ENCODE measurements around the gene CDS2.

Gene CDS2

GRCh38 chr20:5153612-5154542 is 27.1 kb downstream of the CDS2 start:
- DNase-seq (ENCODE audit: low read depth): no peak

DNA sequence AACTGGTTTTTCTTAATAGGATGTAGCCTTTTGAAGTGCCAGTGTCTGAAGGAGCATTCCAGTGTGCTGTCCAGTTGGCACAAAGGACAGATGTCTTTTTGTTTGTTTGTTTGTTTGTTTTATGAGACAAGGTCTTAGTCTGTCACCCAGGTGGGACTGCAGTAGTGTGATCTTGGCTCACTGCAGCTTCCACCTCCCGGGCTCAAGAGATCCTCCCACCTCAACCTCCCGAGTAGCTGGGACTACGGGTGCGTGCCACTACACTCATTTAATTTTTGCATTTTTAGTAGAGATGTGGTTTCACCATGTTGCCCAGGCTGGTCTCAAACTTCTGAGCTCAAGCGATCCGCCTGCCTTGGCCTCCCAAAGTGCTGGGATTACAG is 27.7 kb downstream of the CDS2 start:
- DNase-seq (ENCODE audit: low read depth): no peak

DNA sequence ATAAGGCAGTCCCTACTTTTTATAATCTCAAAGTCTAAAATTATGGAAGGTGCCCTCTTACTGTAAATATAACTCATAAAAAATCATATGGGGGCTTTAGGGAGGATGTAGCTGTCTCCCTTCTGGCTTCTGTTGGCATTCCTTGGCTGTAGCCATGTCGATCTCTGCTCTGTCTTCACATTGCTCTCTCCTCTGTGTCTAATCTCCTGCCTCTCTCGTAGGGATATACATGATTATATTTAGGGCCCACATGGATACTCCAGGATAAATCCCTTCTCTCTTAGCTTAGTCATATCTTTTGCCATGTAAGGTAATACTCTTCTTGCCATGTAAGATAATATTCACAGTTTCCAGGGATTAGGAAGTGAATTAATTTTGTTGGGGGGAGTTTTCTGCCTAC is 28.6 kb downstream of the CDS2 start:
- DNase-seq (ENCODE audit: low read depth): no peak

- DNase-seq (ENCODE audit: low read depth): no peak
Measured at GRCh38 chr20:5156675-5157448, 30.1 kb downstream of the CDS2 start.

DNA sequence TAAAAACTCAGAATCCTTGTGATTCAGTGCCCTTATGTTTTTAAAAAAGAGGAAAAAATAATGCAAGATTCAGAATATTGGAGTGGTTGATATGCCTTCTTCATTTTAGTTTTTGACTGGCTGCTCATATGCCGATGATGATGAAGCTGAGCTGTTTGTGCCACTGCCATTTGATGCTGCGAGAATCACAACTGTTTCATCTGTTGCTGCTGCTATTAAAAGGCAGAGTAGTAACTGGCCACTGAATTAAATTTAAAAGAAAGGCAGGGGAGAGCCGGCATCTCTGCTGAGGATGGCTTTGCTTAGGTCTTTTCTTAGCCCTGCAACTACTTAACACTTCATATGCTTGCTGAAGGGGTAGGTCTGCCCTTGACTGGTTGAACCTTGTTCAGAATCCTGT is 33.1 kb downstream of the CDS2 start:
- DNase-seq (ENCODE audit: low read depth): no peak

DNA sequence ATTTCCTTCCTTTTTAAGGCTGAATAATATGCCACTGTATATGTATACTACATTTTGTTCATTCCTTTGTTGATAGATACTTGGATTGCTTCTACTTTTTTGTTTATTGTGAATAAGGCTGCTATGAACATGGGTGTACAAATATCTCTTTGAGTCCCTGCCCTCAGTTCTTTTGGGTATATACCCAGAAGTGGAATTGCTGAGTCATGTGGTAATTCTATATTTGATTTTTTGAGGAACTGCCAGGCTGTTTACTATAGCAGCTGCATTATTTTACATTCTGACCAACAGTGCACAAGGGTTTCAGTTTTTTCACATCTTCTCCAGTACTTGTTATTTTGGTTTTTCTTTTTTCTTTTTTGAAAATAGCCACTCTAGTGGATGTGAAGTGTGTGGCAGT is 34.1 kb downstream of the CDS2 start:
- DNase-seq (ENCODE audit: low read depth): no peak

- no peak for DNase-seq (ENCODE audit: low read depth)
Measured at GRCh38 chr20:5161536-5162164, 34.8 kb downstream of the CDS2 start.

GRCh38 chr20:5164645-5165625 is 38.1 kb downstream of the CDS2 start:
- no peak for DNase-seq (ENCODE audit: low read depth)

DNA sequence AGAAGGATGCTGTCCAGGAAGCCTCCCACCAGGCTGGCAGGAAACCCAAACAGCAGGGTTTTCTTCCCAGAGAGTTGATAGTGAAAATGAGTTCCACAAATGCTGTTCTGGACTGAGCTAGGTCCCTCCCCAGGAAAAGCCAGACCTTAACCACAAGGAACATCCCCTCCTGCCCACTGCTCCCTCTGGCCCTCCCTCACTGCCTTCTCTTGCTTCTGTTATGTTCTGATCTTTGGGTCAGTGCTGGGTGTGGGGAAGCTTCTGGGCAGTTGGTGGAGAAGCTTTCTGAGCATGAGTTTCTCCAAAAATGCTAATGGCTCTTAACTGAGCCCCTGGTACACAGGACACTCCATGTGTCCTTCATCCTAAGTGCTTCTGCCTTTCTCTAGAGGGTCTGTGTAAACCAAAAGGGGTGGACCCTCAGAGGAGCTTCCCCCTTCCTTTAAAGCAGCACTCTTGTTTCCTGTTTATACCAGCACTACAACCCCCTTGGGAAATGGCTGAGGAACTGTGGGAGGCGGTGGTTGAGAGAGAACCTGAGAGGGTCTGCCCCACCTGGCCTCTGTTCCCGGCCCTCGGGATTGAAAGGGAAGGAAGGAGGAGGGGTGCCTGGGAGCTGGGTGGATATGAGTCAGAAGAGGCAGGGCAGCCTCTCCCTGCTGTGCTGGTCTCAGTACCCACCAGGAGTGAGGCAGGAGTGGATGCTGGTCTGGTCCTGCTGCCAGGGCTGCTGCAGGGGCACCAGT is 42.0 kb downstream of the CDS2 start:
- peak; percentile 88 for DNase-seq (ENCODE audit: low read depth)

- DNase-seq (ENCODE audit: low read depth): no peak
Measured at GRCh38 chr20:5170341-5170740, 43.5 kb downstream of the CDS2 start.

DNA sequence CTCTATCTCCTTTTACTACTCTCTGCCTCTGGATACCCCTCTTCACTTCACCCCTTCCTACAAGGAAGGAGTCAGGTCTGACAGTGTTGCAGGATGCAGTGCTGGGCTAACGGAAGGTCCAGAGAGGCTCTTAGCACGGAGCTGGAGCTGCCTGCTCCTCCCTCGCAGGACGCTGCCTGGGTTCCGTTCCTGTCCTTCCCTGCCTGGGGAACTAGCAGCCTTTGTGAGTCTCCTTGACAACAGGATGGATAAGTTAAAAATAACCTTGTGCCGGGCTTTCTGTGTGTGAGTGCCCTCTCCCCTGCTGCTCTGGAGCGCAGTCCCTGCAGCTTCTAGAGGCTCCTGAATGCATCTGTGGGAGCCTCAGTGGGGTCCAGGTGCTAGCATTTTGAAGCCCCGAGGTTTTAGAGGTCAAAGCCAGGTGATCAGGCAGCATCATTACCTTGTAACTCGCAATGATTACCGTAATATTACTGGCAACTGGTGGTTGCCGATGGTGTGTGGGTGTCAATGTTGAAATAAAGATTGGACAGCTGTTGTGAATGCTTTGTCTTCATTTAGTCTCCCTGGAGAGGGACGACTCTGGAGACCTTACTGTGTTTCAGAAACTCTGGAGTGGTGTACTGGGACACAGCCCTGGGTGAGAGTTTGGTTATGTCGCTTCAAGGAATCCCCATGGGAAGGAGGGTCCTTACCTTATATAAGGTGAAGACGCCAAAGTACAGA is 44.4 kb downstream of the CDS2 start:
- no peak for DNase-seq (ENCODE audit: low read depth)

DNA sequence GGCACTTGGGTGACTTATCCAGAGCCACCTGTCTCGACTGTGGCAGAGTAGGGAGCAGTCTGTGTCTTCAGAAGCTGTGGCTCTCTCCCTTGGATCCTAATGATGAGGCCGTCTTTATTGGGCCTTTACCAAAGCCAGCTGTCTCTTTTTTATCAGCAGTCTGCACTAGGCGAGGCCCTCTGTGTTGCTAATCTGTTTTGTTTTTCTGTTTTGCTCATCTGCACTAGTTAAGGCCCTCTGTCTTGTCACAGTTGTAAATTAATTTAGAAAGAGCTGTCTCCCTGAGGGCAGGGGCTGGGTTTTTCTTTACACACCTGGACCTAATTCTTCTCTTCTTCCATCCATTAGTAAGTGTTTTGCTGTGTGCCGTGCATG is 45.0 kb downstream of the CDS2 start:
- no peak for DNase-seq (ENCODE audit: low read depth)

DNA sequence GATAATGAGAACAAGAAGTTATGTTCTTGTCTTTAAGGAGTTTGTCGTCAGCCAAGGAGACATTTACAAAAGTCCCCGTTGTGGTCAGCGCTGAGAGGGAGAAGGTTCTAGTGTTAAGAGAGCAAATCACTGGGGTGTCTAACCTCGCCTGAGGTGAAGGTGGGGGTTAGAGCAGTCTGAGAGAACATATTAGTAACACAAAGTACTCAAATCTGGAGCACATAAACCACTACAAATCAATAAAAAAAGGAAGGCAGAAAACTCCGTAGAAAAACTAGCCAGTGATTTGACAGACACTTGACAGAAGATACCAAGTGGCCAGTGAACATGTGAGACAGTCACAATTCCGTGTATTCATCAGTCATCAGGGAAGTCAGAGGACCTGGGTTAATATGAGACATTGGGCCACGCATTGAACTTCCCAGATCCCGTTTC is 45.4 kb downstream of the CDS2 start:
- no peak for DNase-seq (ENCODE audit: low read depth)

- no peak for DNase-seq (ENCODE audit: low read depth)
Measured at GRCh38 chr20:5172903-5173463, 46.2 kb downstream of the CDS2 start.

- peak; percentile 47 for DNase-seq (ENCODE audit: low read depth)
Measured at GRCh38 chr20:5173751-5174150, 46.9 kb downstream of the CDS2 start.

DNA sequence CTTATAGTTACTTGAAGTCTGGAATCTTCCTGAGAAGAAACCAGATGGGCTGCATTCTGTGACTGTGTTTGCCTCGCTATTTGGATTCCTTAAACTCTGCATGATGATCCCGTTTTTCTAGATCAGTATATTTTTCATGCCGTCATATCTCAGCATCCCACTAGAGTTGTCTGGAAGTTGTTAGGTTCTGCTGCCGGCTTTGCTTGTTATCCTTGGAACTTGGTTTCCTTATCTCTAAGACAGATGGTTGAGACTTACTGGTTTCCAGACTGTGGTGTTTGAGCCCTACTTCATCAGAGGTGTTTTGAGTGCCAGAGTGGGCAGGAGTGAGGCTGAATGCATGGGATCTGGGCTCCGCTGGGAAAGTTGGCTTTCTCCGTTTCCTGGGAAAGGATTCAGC is 50.3 kb downstream of the CDS2 start:
- DNase-seq (ENCODE audit: low read depth): no peak

GRCh38 chr20:5178046-5178445 is 51.2 kb downstream of the CDS2 start:
- DNase-seq (ENCODE audit: low read depth): no peak

DNA sequence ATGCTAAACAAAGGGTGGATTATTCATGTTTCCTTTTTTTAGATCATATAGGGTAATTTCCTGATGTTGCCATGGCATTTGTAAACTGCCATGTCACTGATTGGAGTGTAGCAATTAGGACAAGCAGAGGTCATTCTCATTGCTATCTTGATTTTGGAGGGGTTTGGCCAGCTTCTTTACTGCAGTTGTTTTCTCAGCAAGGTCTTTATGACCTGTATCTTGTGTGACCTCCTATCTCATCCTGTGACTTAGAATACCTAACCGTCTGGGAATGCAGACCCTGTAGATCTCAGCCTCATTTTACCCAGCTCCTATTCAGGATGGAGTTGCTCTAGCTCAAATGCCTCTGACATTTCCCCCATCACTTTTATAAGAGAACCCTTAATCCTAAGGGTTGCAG is 53.6 kb downstream of the CDS2 start:
- no peak for DNase-seq (ENCODE audit: low read depth)

DNA sequence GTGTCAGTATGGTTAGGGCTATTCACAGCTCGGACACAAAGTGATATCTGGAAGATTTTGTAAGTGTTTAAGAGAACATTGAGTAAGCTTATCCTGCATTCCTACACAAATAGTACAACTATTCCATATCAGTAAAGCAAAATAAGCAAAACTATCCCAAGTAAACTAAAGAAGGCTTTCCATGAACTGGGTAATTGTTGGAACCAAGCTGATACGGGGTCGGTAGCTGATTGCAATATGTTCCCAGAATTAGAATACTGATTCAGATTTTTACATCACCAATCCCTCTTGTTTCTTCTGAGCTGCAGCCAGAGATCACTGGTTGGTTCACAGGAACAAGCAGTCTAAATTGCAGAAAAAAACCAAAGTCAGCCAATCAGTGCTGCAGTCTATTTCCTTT is 54.1 kb downstream of the CDS2 start:
- no peak for DNase-seq (ENCODE audit: low read depth)

GRCh38 chr20:5181492-5181891 is 54.7 kb downstream of the CDS2 start:
- DNase-seq (ENCODE audit: low read depth): no peak

Data from CMK (cell line).